ENCODE results near the gene PLCB1.

GRCh38 chr20:8647961-8648441 is 515.9 kb downstream of the PLCB1 start:
- no peak for TF ChIP-seq CTCF (optimal IDR thresholded peaks at IDR 0.05 in 1 of 3, IDR thresholded peaks at IDR 0.05 in 1 of 3, conservative IDR thresholded peaks at IDR 0.05 in 1 of 3; ENCODE audit: extremely low read depth in 1 of 3, insufficient read depth in 2 of 3, low read length in 3 of 3)
- no peak for TF ChIP-seq EZH2 (IDR thresholded peaks at IDR 0.05; ENCODE audit: low read length)

Data from keratinocyte (primary cell).